ENCODE measurements around the gene UPP2.

UPP2 gene

GRCh38 chr2:158142568-158143332 is 41.1 kb downstream of the UPP2 start:
- no peak for DNase-seq

- no peak for DNase-seq
Measured at GRCh38 chr2:158143703-158144360, 42.2 kb downstream of the UPP2 start.

- DNase-seq, result no peak
Measured at GRCh38 chr2:158144914-158145625, 43.4 kb downstream of the UPP2 start.

- DNase-seq, result no peak
Measured at GRCh38 chr2:158153270-158154015, 51.8 kb downstream of the UPP2 start.

- no peak for DNase-seq
Measured at GRCh38 chr2:158154596-158154995, 52.9 kb downstream of the UPP2 start.

GRCh38 chr2:158172719-158173118 is 71.0 kb downstream of the UPP2 start:
- no peak for DNase-seq

GRCh38 chr2:158174495-158174894 is 72.8 kb downstream of the UPP2 start:
- DNase-seq, result no peak

GRCh38 chr2:158174956-158175355 is 73.3 kb downstream of the UPP2 start:
- no peak for DNase-seq

- no peak for DNase-seq
Measured at GRCh38 chr2:158178646-158179045, 77.0 kb downstream of the UPP2 start.

GRCh38 chr2:158179660-158180059 is 78.0 kb downstream of the UPP2 start:
- no peak for DNase-seq

- DNase-seq, result no peak
Measured at GRCh38 chr2:158181171-158181570, 79.5 kb downstream of the UPP2 start.

- no peak for DNase-seq
Measured at GRCh38 chr2:158182676-158183295, 81.1 kb downstream of the UPP2 start.

- DNase-seq, result no peak
Measured at GRCh38 chr2:158184001-158184400, 82.3 kb downstream of the UPP2 start.

GRCh38 chr2:158184556-158185343 is 83.1 kb downstream of the UPP2 start:
- no peak for DNase-seq

Data from activated naive CD4-positive, alpha-beta T cell treated with Interleukin-2 at 50 U/mL for 16 hours (primary cell).